GM12878 (cell line): ENCODE measurements around the gene TSGA10. TPM values are rescaled to one million over a fixed set of nuclear protein-coding genes. Genes with fewer than 3 reads are reported as not detected.

Source experiments
- polyA plus RNA-seq, 11 experiments: library from polyadenylated mRNA; depleted of rRNA in 4 of 11; unstranded in 6 of 11; stranded (reverse) in 5 of 11; fragments of >200 nt; fragmentation: Nextera tagmentation in 4 of 11; fragmentation: Illumina TruSeq in 1 of 11; extraction: Ambion mirVana in 4 of 11; extraction: Trizol in 1 of 11; gene quantifications; 1 replicate in 1 of 11; 2 replicates in 10 of 11; pipeline versions ENCODE4 v1.2.1 to v1.2.3, GENCODE V29; 2011 to 2016; ENCODE audit warnings: inconsistent platforms in 2 of 11, missing spikeins in 2 of 11, low read depth in 1 of 11
- small RNA-seq: library from RNA; depleted of rRNA; stranded (forward); fragments of <200 nt; gene quantifications from one replicate; pipeline ENCODE3, GENCODE V24; 2014
- total RNA-seq, 4 experiments: library from RNA; depleted of rRNA in 3 of 4; stranded (reverse); fragments of >200 nt in 3 of 4; fragmentation: Illumina TruSeq in 1 of 4; extraction: Trizol in 1 of 4; gene quantifications; 2 replicates each; pipeline versions ENCODE4 v1.2.1 to v1.2.3, GENCODE V29; 2013 to 2021

TSGA10 gene
- total and polyA plus RNA-seq, 10 of the 15 experiments (the other 5 are each of a cell fraction or from before 2014, with no cell fraction given) = 5.3 to 13.5 (median 8.6) TPM

Small RNA genes lying within 50 kb of the gene (small RNA-seq; reads per million reads assigned to genes)
- gene AC092587.1 = not detected

Other genes starting within 250 kb of the TSGA10 start
Only the 7 nearest of the 9 such genes appear.
- 2.6 and 4.0 TPM in 2 replicates for gene C2orf15, start 13.2 kb downstream of the TSGA10 start, total RNA-seq (2014; rRNA removed)
- gene C2orf15, start 13.2 kb downstream of the TSGA10 start, total RNA-seq (2014; rRNA removed; fragmentation: Illumina TruSeq; extraction: Trizol) = 2.8 and 3.4 TPM in 2 replicates
- gene C2orf15, start 13.2 kb downstream of the TSGA10 start, total RNA-seq (2021) = 1.1 and 1.5 TPM in 2 replicates
- 2.1 and 3.6 TPM in 2 replicates for gene C2orf15, start 13.2 kb downstream of the TSGA10 start, polyA plus RNA-seq (2011; rRNA removed)
- 2.1 and 3.1 TPM in 2 replicates for gene C2orf15, start 13.2 kb downstream of the TSGA10 start, polyA plus RNA-seq (2014; fragmentation: Illumina TruSeq; extraction: Trizol)
- gene C2orf15, start 13.2 kb downstream of the TSGA10 start, polyA plus RNA-seq (2014; fragmentation: Nextera tagmentation; extraction: Ambion mirVana) = 1 to 10 TPM; 1.7 to 2.3 TPM
- 1.4 and 1.6 TPM in 2 replicates for gene C2orf15, start 13.2 kb downstream of the TSGA10 start, polyA plus RNA-seq (2014; rRNA removed)
- gene C2orf15, start 13.2 kb downstream of the TSGA10 start, polyA plus RNA-seq (2016; fragmentation: Nextera tagmentation; extraction: Ambion mirVana) = 1 to 10 TPM; 2.8 to 3.4 TPM
- gene LIPT1, start within 50 bp of the TSGA10 start, total RNA-seq (2014; rRNA removed) = 8.0 and 8.3 TPM in 2 replicates
- gene LIPT1, start within 50 bp of the TSGA10 start, total RNA-seq (2014; rRNA removed; fragmentation: Illumina TruSeq; extraction: Trizol) = 10.4 and 10.9 TPM in 2 replicates
- 7.2 and 8.5 TPM in 2 replicates for gene LIPT1, start within 50 bp of the TSGA10 start, total RNA-seq (2021)
- gene LIPT1, start within 50 bp of the TSGA10 start, polyA plus RNA-seq (2011; rRNA removed) = 15.5 and 22.3 TPM in 2 replicates
- 13.0 and 16.9 TPM in 2 replicates for gene LIPT1, start within 50 bp of the TSGA10 start, polyA plus RNA-seq (2014; fragmentation: Illumina TruSeq; extraction: Trizol)
- gene LIPT1, start within 50 bp of the TSGA10 start, polyA plus RNA-seq (2014; fragmentation: Nextera tagmentation; extraction: Ambion mirVana) = 10 to 100 TPM; 14.4 to 15.3 TPM
- 8.4 and 9.4 TPM in 2 replicates for gene LIPT1, start within 50 bp of the TSGA10 start, polyA plus RNA-seq (2014; rRNA removed)
- gene LIPT1, start within 50 bp of the TSGA10 start, polyA plus RNA-seq (2016; fragmentation: Nextera tagmentation; extraction: Ambion mirVana) = 10 to 100 TPM; 10.8 TPM
- gene MITD1, start 26.1 kb upstream of the TSGA10 start, total RNA-seq (2014; rRNA removed) = 36.9 and 47.4 TPM in 2 replicates
- 68.1 and 74.9 TPM in 2 replicates for gene MITD1, start 26.1 kb upstream of the TSGA10 start, total RNA-seq (2014; rRNA removed; fragmentation: Illumina TruSeq; extraction: Trizol)
- gene MITD1, start 26.1 kb upstream of the TSGA10 start, total RNA-seq (2021) = 33.0 and 35.6 TPM in 2 replicates
- 52.6 and 89.2 TPM in 2 replicates for gene MITD1, start 26.1 kb upstream of the TSGA10 start, polyA plus RNA-seq (2011; rRNA removed)
- gene MITD1, start 26.1 kb upstream of the TSGA10 start, polyA plus RNA-seq (2014; fragmentation: Illumina TruSeq; extraction: Trizol) = 74.3 and 90.7 TPM in 2 replicates
- gene MITD1, start 26.1 kb upstream of the TSGA10 start, polyA plus RNA-seq (2014; fragmentation: Nextera tagmentation; extraction: Ambion mirVana) = 100 to 1,000 TPM; 106 to 116 TPM
- gene MITD1, start 26.1 kb upstream of the TSGA10 start, polyA plus RNA-seq (2014; rRNA removed) = 46.6 and 61.9 TPM in 2 replicates
- 10 to 100 TPM; 61.2 to 65.1 TPM for gene MITD1, start 26.1 kb upstream of the TSGA10 start, polyA plus RNA-seq (2016; fragmentation: Nextera tagmentation; extraction: Ambion mirVana)
- 40.2 and 45.5 TPM in 2 replicates for gene MRPL30, start 26.2 kb upstream of the TSGA10 start, total RNA-seq (2014; rRNA removed)
- 51.3 TPM in 2 replicates for gene MRPL30, start 26.2 kb upstream of the TSGA10 start, total RNA-seq (2014; rRNA removed; fragmentation: Illumina TruSeq; extraction: Trizol)
- 30.3 and 33.6 TPM in 2 replicates for gene MRPL30, start 26.2 kb upstream of the TSGA10 start, total RNA-seq (2021)
- gene MRPL30, start 26.2 kb upstream of the TSGA10 start, polyA plus RNA-seq (2011; rRNA removed) = 39.8 and 64.5 TPM in 2 replicates
- gene MRPL30, start 26.2 kb upstream of the TSGA10 start, polyA plus RNA-seq (2014; fragmentation: Illumina TruSeq; extraction: Trizol) = 63.3 and 94.8 TPM in 2 replicates
- 10 to 100 TPM; 34.9 to 53.1 TPM for gene MRPL30, start 26.2 kb upstream of the TSGA10 start, polyA plus RNA-seq (2014; fragmentation: Nextera tagmentation; extraction: Ambion mirVana)
- 32.2 and 39.9 TPM in 2 replicates for gene MRPL30, start 26.2 kb upstream of the TSGA10 start, polyA plus RNA-seq (2014; rRNA removed)
- 10 to 100 TPM; 35.7 to 42.8 TPM for gene MRPL30, start 26.2 kb upstream of the TSGA10 start, polyA plus RNA-seq (2016; fragmentation: Nextera tagmentation; extraction: Ambion mirVana)
- gene LYG2, start 100.7 kb upstream of the TSGA10 start, total RNA-seq (2014; rRNA removed) = not detected in 2 replicates
- gene LYG2, start 100.7 kb upstream of the TSGA10 start, total RNA-seq (2014; rRNA removed; fragmentation: Illumina TruSeq; extraction: Trizol) = not detected in 2 replicates
- gene LYG2, start 100.7 kb upstream of the TSGA10 start, total RNA-seq (2021) = not detected in 2 replicates
- gene LYG2, start 100.7 kb upstream of the TSGA10 start, polyA plus RNA-seq (2011; rRNA removed) = not detected in 2 replicates
- 0.30 TPM in 1 of 2 replicates, not detected in the other for gene LYG2, start 100.7 kb upstream of the TSGA10 start, polyA plus RNA-seq (2014; fragmentation: Illumina TruSeq; extraction: Trizol)
- under 1 TPM; 0.11 to 0.23 TPM for gene LYG2, start 100.7 kb upstream of the TSGA10 start, polyA plus RNA-seq (2014; fragmentation: Nextera tagmentation; extraction: Ambion mirVana)
- not detected in 2 replicates for gene LYG2, start 100.7 kb upstream of the TSGA10 start, polyA plus RNA-seq (2014; rRNA removed)
- gene LYG2, start 100.7 kb upstream of the TSGA10 start, polyA plus RNA-seq (2016; fragmentation: Nextera tagmentation; extraction: Ambion mirVana) = under 1 TPM; 0.51 to 0.95 TPM
- 0.34 and 0.60 TPM in 2 replicates for gene LYG1, start 146.3 kb upstream of the TSGA10 start, total RNA-seq (2014; rRNA removed)
- 0.27 and 0.41 TPM in 2 replicates for gene LYG1, start 146.3 kb upstream of the TSGA10 start, total RNA-seq (2014; rRNA removed; fragmentation: Illumina TruSeq; extraction: Trizol)
- gene LYG1, start 146.3 kb upstream of the TSGA10 start, total RNA-seq (2021) = 0.21 TPM in 1 of 2 replicates, not detected in the other
- gene LYG1, start 146.3 kb upstream of the TSGA10 start, polyA plus RNA-seq (2011; rRNA removed) = 1.3 TPM in 2 replicates
- gene LYG1, start 146.3 kb upstream of the TSGA10 start, polyA plus RNA-seq (2014; fragmentation: Illumina TruSeq; extraction: Trizol) = 0.88 and 1.8 TPM in 2 replicates
- gene LYG1, start 146.3 kb upstream of the TSGA10 start, polyA plus RNA-seq (2014; fragmentation: Nextera tagmentation; extraction: Ambion mirVana) = 1 to 10 TPM in 1 of 2 experiments, under 1 TPM in 1; 0.79 to 1.2 TPM
- 0.70 and 0.72 TPM in 2 replicates for gene LYG1, start 146.3 kb upstream of the TSGA10 start, polyA plus RNA-seq (2014; rRNA removed)
- gene LYG1, start 146.3 kb upstream of the TSGA10 start, polyA plus RNA-seq (2016; fragmentation: Nextera tagmentation; extraction: Ambion mirVana) = under 1 TPM; 0.33 to 0.83 TPM
- 37.4 and 45.4 TPM in 2 replicates for gene TXNDC9, start 181.4 kb upstream of the TSGA10 start, total RNA-seq (2014; rRNA removed)
- gene TXNDC9, start 181.4 kb upstream of the TSGA10 start, total RNA-seq (2014; rRNA removed; fragmentation: Illumina TruSeq; extraction: Trizol) = 48.2 and 53.1 TPM in 2 replicates
- gene TXNDC9, start 181.4 kb upstream of the TSGA10 start, total RNA-seq (2021) = 26.6 and 28.8 TPM in 2 replicates
- 37.0 and 57.1 TPM in 2 replicates for gene TXNDC9, start 181.4 kb upstream of the TSGA10 start, polyA plus RNA-seq (2011; rRNA removed)
- 48.6 and 56.8 TPM in 2 replicates for gene TXNDC9, start 181.4 kb upstream of the TSGA10 start, polyA plus RNA-seq (2014; fragmentation: Illumina TruSeq; extraction: Trizol)
- gene TXNDC9, start 181.4 kb upstream of the TSGA10 start, polyA plus RNA-seq (2014; fragmentation: Nextera tagmentation; extraction: Ambion mirVana) = 100 to 1,000 TPM; 136 to 170 TPM
- 23.0 and 27.0 TPM in 2 replicates for gene TXNDC9, start 181.4 kb upstream of the TSGA10 start, polyA plus RNA-seq (2014; rRNA removed)
- gene TXNDC9, start 181.4 kb upstream of the TSGA10 start, polyA plus RNA-seq (2016; fragmentation: Nextera tagmentation; extraction: Ambion mirVana) = 10 to 100 TPM; 76.0 to 77.3 TPM